Activated CD8-positive, alpha-beta T cell treated with anti-CD3 and anti-CD28 coated beads for 36 hours (primary cell): ENCODE data around the gene CCDC33. TPM values are rescaled to one million over a fixed set of nuclear protein-coding genes. Genes with fewer than 3 reads are reported as not detected.

Experiments used
- ATAC-seq: fragments of 200-7000 bp; cut with Tn5 transposase; one replicate; pipeline ENCODE4 v1.10.0; 2021; ENCODE audit warnings: mild to moderate bottlenecking, moderate library complexity
- CTCF ChIA-PET: fragments of 350-600 bp; sonication (Branson Sonifier 250); formaldehyde crosslinking; loops from one replicate; lab custom pipeline; 2021; ENCODE audit warnings: antibody characterized with exemption; lab: Charles Lee
- POLR2A ChIA-PET: fragments of 350-600 bp; sonication (Branson Sonifier 250); formaldehyde crosslinking; loops from one replicate; lab custom pipeline; 2021; ENCODE audit warnings: antibody characterized with exemption; lab: Charles Lee
- DNase-seq: peaks from one replicate; pipeline ENCODE4 v3.0.0-alpha.2; 2020
- H3K27ac Mint-ChIP-seq: one replicate; pipeline ENCODE4 v1.8.0; 2021; ENCODE audit warnings: mild to moderate bottlenecking, mixed read lengths
- H3K27me3 Mint-ChIP-seq: one replicate; pipeline ENCODE4 v1.8.0; 2021; ENCODE audit warnings: mixed read lengths
- H3K36me3 Mint-ChIP-seq: one replicate; pipeline ENCODE4 v1.8.0; 2021; ENCODE audit warnings: low read depth, mixed read lengths
- H3K4me1 Mint-ChIP-seq: one replicate; pipeline ENCODE4 v1.8.0; 2021; ENCODE audit warnings: low read depth, mixed read lengths
- H3K4me3 Mint-ChIP-seq: one replicate; pipeline ENCODE4 v1.8.0; 2021; ENCODE audit warnings: mild to moderate bottlenecking, moderate library complexity, mixed read lengths
- H3K9me3 Mint-ChIP-seq: one replicate; pipeline ENCODE4 v1.8.0; 2021; ENCODE audit warnings: mixed read lengths
- CTCF ChIP-seq: fragments of 200-600 bp; IDR thresholded peaks from one replicate; pipeline ENCODE4 v1.8.0; 2022; ENCODE audit warnings: antibody characterized with exemption, mild to moderate bottlenecking
- intact Hi-C: fragments of 100-400 bp; cut with micrococcal nuclease; formaldehyde crosslinking; loops from one replicate; pipeline ENCODE4 v1.10.0; 2022
- total RNA-seq, 2 experiments: library from RNA; stranded (reverse); gene quantifications; one replicate each; pipeline ENCODE4 v1.2.3, GENCODE V29; 2021

The CCDC33 gene
- total RNA-seq, 2 experiments from 2014 or later = 0.16 to 0.38 TPM

GRCh38 chr15:74227968-74228722 is 8.0 kb upstream of the CCDC33 start:
- Mint-ChIP-seq H3K27me3 (no peaks in the 10 kb centered on the region), H3K9me3 (no peaks in the 10 kb centered on the region), H3K27ac (no peak overlapping the region), H3K36me3 (no peaks in the 10 kb centered on the region), H3K4me1 (peaks cover 7% of the 10 kb centered on the region), H3K4me3 (no peak overlapping the region)
- intact Hi-C loops = loop anchor here (10.0 kb wide), 1 partner anchor 67 kb away; no protein-coding TSS in a partner anchor
- TF ChIP-seq CTCF = no peak
- ATAC-seq (no peak), DNase-seq (no peak)
- ChIA-PET POLR2A (no interaction called here), CTCF (no interaction called here)

GRCh38 chr15:74228723-74229081 is 7.4 kb upstream of the CCDC33 start:
- intact Hi-C loops = loop anchor here (10.0 kb wide), 1 partner anchor 66 kb away; no protein-coding TSS in a partner anchor
- H3K27me3 Mint-ChIP-seq = no peaks in the 10 kb centered on the region
- H3K36me3 Mint-ChIP-seq = no peaks in the 10 kb centered on the region
- no peak overlapping the region for H3K4me3 Mint-ChIP-seq
- peaks cover 1% of the 10 kb centered on the region for H3K4me1 Mint-ChIP-seq
- ChIA-PET POLR2A (no interaction called here), CTCF (no interaction called here)
- DNase-seq (no peak), ATAC-seq (no peak)
- no peak overlapping the region for H3K27ac Mint-ChIP-seq
- TF ChIP-seq CTCF = no peak
- H3K9me3 Mint-ChIP-seq = no peaks in the 10 kb centered on the region

GRCh38 chr15:74229686-74230085 is 6.4 kb upstream of the CCDC33 start:
- TF ChIP-seq CTCF = no peak
- Mint-ChIP-seq H3K9me3 (no peaks in the 10 kb centered on the region), H3K36me3 (no peaks in the 10 kb centered on the region), H3K27me3 (no peaks in the 10 kb centered on the region), H3K4me1 (no peaks in the 10 kb centered on the region), H3K27ac (no peak overlapping the region), H3K4me3 (no peak overlapping the region)
- intact Hi-C loops = loop anchor here (10.0 kb wide), 1 partner anchor 65 kb away; no protein-coding TSS in a partner anchor
- DNase-seq (no peak), ATAC-seq (no peak)
- CTCF ChIA-PET = no interaction called here
- POLR2A ChIA-PET = no interaction called here

- CTCF ChIA-PET = no interaction called here
- ATAC-seq (no peak), DNase-seq (no peak)
- no peak for TF ChIP-seq CTCF
- no peaks in the 10 kb centered on the region for H3K36me3 Mint-ChIP-seq
- no peaks in the 10 kb centered on the region for H3K27me3 Mint-ChIP-seq
- H3K4me3 Mint-ChIP-seq = no peak overlapping the region
- intact Hi-C loops = no loop called here
- no peaks in the 10 kb centered on the region for H3K9me3 Mint-ChIP-seq
- POLR2A ChIA-PET = no interaction called here
- no peaks in the 10 kb centered on the region for H3K4me1 Mint-ChIP-seq
- H3K27ac Mint-ChIP-seq = no peak overlapping the region
Observed at GRCh38 chr15:74231475-74231874, 4.7 kb upstream of the CCDC33 start.

GRCh38 chr15:74233373-74233772 is 2.8 kb upstream of the CCDC33 start:
- Mint-ChIP-seq H3K27me3 (no peaks in the 10 kb centered on the region), H3K27ac (no peak overlapping the region), H3K9me3 (no peaks in the 10 kb centered on the region), H3K4me3 (no peak overlapping the region), H3K4me1 (no peaks in the 10 kb centered on the region), H3K36me3 (no peaks in the 10 kb centered on the region)
- POLR2A ChIA-PET = no interaction called here
- no peak for DNase-seq
- intact Hi-C loops = no loop called here
- no peak for TF ChIP-seq CTCF
- CTCF ChIA-PET = no interaction called here
- ATAC-seq = no peak
